ENCODE results near the gene DDAH2.

Gene DDAH2

DNA sequence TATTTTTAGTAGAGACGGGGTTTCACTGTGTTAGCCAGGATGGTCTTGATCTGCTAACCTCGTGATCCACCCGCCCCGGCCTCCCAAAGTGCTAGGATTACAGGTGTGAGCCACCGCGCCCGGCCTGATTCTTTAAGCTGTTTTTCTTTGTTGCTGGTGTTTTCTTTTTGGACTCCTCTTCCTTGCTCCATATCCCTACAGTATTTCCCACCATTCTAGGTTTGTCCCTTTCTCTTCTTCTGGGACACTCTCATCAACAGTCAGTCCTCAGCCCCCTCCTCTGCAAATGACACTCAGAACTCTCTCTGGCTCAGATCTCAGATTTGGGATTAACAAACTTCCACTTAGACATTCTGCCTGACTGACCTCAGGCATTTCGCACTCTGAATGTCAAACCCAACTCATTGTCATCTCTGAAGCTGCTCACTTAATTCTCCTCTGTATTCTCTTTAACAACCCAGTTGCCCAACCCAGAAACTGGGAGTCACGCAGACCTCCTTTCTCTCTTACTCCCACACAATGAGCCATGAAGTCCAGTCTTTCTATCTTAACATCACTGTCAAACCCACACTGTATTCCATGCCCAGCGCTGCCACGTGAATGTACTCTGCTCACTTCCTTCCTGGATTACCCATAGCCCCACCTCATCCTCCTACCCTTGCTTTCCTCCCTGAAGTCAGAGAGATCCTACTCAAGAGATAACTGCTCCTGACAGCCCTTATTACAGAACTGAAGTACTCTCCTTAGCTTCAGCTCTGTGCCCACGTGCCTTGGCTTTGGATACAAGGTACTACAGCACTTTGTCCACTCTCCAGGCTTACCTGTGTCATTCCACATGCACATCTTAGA is 3.4 kb downstream of the DDAH2 start:
- ATAC-seq (ENCODE audit: insufficient read depth, low read depth) = no peak
- no peak overlapping the region for H3K4me3 ChIP-seq (ENCODE audit: low read depth in 1 of 2, low read length in 2 of 2)
- H3K79me2 ChIP-seq (ENCODE audit: insufficient read depth, low read length) = peaks cover 4% of the 10 kb centered on the region; the same call in 1 of the 2 replicates
- no peaks in the 10 kb centered on the region for H4K20me1 ChIP-seq (ENCODE audit: insufficient read depth, low read length)
- no peak for TF ChIP-seq CTCF (IDR thresholded peaks at IDR 0.05; ENCODE audit: borderline replicate concordance, extremely low read depth, low read length, poor library complexity, severe bottlenecking)
- TF ChIP-seq EZH2 (IDR thresholded peaks at IDR 0.05; ENCODE audit: borderline replicate concordance, low read depth, low read length, severe bottlenecking) = no peak
- H2AFZ ChIP-seq (ENCODE audit: low read depth, low read length) = no peak overlapping the region
- no peaks in the 10 kb centered on the region for H3K9me3 ChIP-seq (ENCODE audit: insufficient read depth, low read length, severe bottlenecking)
- H3K4me2 ChIP-seq (ENCODE audit: insufficient read depth, low read length) = no peak overlapping the region
- DNase-seq = no peak
- H3K4me1 ChIP-seq (ENCODE audit: insufficient read depth, low read length) = peaks cover 23% of the 10 kb centered on the region
- peaks cover 22% of the 10 kb centered on the region for H3K36me3 ChIP-seq (ENCODE audit: insufficient read depth, low read length)
- H3K9ac ChIP-seq (ENCODE audit: low read depth, low read length) = no peak overlapping the region
- no peaks in the 10 kb centered on the region for H3K27me3 ChIP-seq (ENCODE audit: insufficient read depth, low read length, poor library complexity)
- no peak overlapping the region for H3K27ac ChIP-seq (ENCODE audit: low read length)

DNA sequence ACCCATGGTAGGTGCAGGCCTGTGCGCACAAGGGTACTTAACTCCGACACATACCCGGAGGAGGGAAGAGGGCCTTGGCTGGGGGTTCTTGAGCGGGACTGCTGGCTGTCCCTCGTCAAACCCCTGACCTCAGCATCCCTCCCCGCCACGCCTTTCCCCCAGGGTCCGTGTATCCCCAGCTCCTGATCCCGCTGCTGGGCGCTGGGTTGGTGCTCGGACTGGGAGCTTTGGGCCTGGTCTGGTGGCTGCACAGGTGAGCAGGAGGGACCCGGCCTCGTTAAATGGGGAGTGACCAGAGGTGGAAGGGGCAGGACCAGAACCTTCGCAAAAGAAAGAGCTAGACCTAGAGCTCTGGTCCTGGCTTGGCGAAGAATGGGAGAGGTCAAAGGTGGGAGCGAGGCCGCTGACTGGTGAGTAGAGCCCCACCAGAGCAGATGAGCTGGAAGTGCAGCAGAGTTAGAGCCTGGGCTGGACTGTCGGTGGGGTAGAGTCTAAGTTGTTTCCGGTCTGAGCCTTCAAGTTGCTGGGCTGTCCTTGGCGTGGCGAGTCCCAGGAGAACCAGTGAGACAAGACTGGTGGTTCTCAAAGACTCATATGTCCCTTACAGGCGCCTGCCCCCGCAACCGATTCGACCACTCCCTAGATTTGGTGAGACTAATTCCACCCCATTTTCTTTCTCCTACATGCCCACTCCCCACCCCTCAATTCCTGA is 5.0 kb downstream of the DDAH2 start:
- Histone ChIP-seq H3K4me2 (ENCODE audit: insufficient read depth, low read length) (no peak overlapping the region), H4K20me1 (ENCODE audit: insufficient read depth, low read length) (no peaks in the 10 kb centered on the region), H3K79me2 (ENCODE audit: insufficient read depth, low read length) (no peaks in the 10 kb centered on the region; the same call in 1 of the 2 replicates), H3K9ac (ENCODE audit: low read depth, low read length) (no peak overlapping the region), H3K27me3 (ENCODE audit: insufficient read depth, low read length, poor library complexity) (no peaks in the 10 kb centered on the region), H3K36me3 (ENCODE audit: insufficient read depth, low read length) (peaks cover 17% of the 10 kb centered on the region), H2AFZ (ENCODE audit: low read depth, low read length) (no peak overlapping the region), H3K9me3 (ENCODE audit: insufficient read depth, low read length, severe bottlenecking) (no peaks in the 10 kb centered on the region), H3K4me3 (ENCODE audit: low read depth in 1 of 2, low read length in 2 of 2) (no peak overlapping the region), H3K4me1 (ENCODE audit: insufficient read depth, low read length) (peaks cover 11% of the 10 kb centered on the region), H3K27ac (ENCODE audit: low read length) (no peak overlapping the region)
- TF ChIP-seq CTCF (IDR thresholded peaks at IDR 0.05; ENCODE audit: borderline replicate concordance, extremely low read depth, low read length, poor library complexity, severe bottlenecking) (no peak), EZH2 (IDR thresholded peaks at IDR 0.05; ENCODE audit: borderline replicate concordance, low read depth, low read length, severe bottlenecking) (no peak)
- DNase-seq = no peak
- no peak for ATAC-seq (ENCODE audit: insufficient read depth, low read depth)

- H4K20me1 ChIP-seq (ENCODE audit: insufficient read depth, low read length) = no peaks in the 10 kb centered on the region
- H3K4me3 ChIP-seq (ENCODE audit: low read depth in 1 of 2, low read length in 2 of 2) = no peak within 1 kb of the TSS
- H3K27me3 ChIP-seq (ENCODE audit: insufficient read depth, low read length, poor library complexity) = no peaks in the 10 kb centered on the region
- no peak within 1 kb of the TSS for H2AFZ ChIP-seq (ENCODE audit: low read depth, low read length)
- no peak within 1 kb of the TSS for H3K27ac ChIP-seq (ENCODE audit: low read length)
- ATAC-seq (ENCODE audit: insufficient read depth, low read depth) = peak; percentile 87
- DNase-seq = peak; percentile 58
- H3K36me3 ChIP-seq (ENCODE audit: insufficient read depth, low read length) = peaks cover 13% of the 10 kb centered on the region
- TF ChIP-seq EZH2 (IDR thresholded peaks at IDR 0.05; ENCODE audit: borderline replicate concordance, low read depth, low read length, severe bottlenecking) (no peak), CTCF (IDR thresholded peaks at IDR 0.05; ENCODE audit: borderline replicate concordance, extremely low read depth, low read length, poor library complexity, severe bottlenecking) (no peak)
- H3K79me2 ChIP-seq (ENCODE audit: insufficient read depth, low read length) = no peaks in the 10 kb centered on the region
- H3K4me2 ChIP-seq (ENCODE audit: insufficient read depth, low read length) = no peak within 1 kb of the TSS
- H3K4me1 ChIP-seq (ENCODE audit: insufficient read depth, low read length) = peaks cover 4% of the 10 kb centered on the region
- no peak within 1 kb of the TSS for H3K9ac ChIP-seq (ENCODE audit: low read depth, low read length)
- no peaks in the 10 kb centered on the region for H3K9me3 ChIP-seq (ENCODE audit: insufficient read depth, low read length, severe bottlenecking)
These were observed 5.7 kb downstream of the DDAH2 start, which contains the start of gene MPIG6B for GRCh38 chr6:31723245-31723979. Gene MPIG6B, plus strand, starts transcription at chr6:31723373. Its CDS starts 11 bp downstream, at chr6:31723384.

All from DND-41 (cell line).